ENCODE measurements around the gene SPSB4. TPM values are rescaled to one million over a fixed set of nuclear protein-coding genes. Genes with fewer than 3 reads are reported as not detected.

Gene SPSB4
- total and polyA plus RNA-seq, 2 of the 8 experiments (the other 6 are each of a cell fraction or from before 2014, with no cell fraction given): 15.1 to 17.2 TPM

GRCh38 chr3:141122455-141123030 lies 71.4 kb downstream of the SPSB4 start:
- no peak overlapping the region for H3K27ac ChIP-seq (ENCODE audit: low read depth, low read length)
- no peaks in the 10 kb centered on the region for H3K23me2 ChIP-seq (ENCODE audit: low read depth, low read length)
- TF ChIP-seq TEAD4 (IDR thresholded peaks at IDR 0.05; ENCODE audit: low read depth, low read length): no peak
- TF ChIP-seq BRCA1 (IDR thresholded peaks at IDR 0.05; ENCODE audit: low read depth, low read length): no peak
- no peak for TF ChIP-seq TAF1 (IDR thresholded peaks at IDR 0.05; ENCODE audit: low read depth, low read length)
- no peak for TF ChIP-seq SUZ12 (IDR thresholded peaks at IDR 0.05; ENCODE audit: low read length)
- no peak for TF ChIP-seq JUND (IDR thresholded peaks at IDR 0.05; ENCODE audit: low read length)
- TF ChIP-seq MAFK (IDR thresholded peaks at IDR 0.05; ENCODE audit: low read depth, low read length): no peak
- TF ChIP-seq SIN3A (conservative IDR thresholded peaks at IDR 0.05 in 1 of 2, IDR thresholded peaks at IDR 0.05 in 1 of 2; ENCODE audit: low read depth in 1 of 2, low read length in 2 of 2): no peak
- no peak for TF ChIP-seq KDM4A (IDR thresholded peaks at IDR 0.05; ENCODE audit: low read depth, low read length, severe bottlenecking)
- H2AK5ac ChIP-seq (ENCODE audit: low read depth, low read length): no peak overlapping the region
- no peak overlapping the region for H2BK15ac ChIP-seq (ENCODE audit: low read length)
- H3K79me2 ChIP-seq (ENCODE audit: control insufficient read depth in 1 of 2, insufficient read depth in 2 of 2, low read length in 2 of 2): no peaks in the 10 kb centered on the region
- H3K79me1 ChIP-seq (ENCODE audit: low read depth, low read length): no peaks in the 10 kb centered on the region
- no peak overlapping the region for H4K5ac ChIP-seq (ENCODE audit: insufficient read length, low read depth, low read length)
- H4K20me1 ChIP-seq (replicated peaks in 1 of 2; ENCODE audit: control insufficient read depth in 1 of 2, insufficient read depth in 2 of 2, low read length in 2 of 2): peaks cover 0 to 2% of the 10 kb centered on the region in 2 experiments
- no peaks in the 10 kb centered on the region for H3K36me3 ChIP-seq (ENCODE audit: control insufficient read depth in 2 of 4, insufficient read depth in 4 of 4, low read length in 3 of 4)
- no peaks in the 10 kb centered on the region for H3K27me3 ChIP-seq (replicated peaks in 1 of 4; ENCODE audit: control insufficient read depth in 3 of 4, extremely low read depth in 1 of 4, insufficient read depth in 3 of 4, low read length in 3 of 4)
- no peak for DNase-seq (ENCODE audit: low read depth in 1 of 2, low spot score in 2 of 2)
- H3K4me1 ChIP-seq (replicated peaks in 1 of 4; ENCODE audit: control insufficient read depth in 3 of 4, insufficient read depth in 4 of 4, low read length in 3 of 4): 0 out of 7 replicates have a peak, but pooled peaks cover 0 to 2% (median 0%) of the 10 kb centered on the region in 4 experiments
- no peak overlapping the region for H2BK20ac ChIP-seq (ENCODE audit: low read length)
- H3K18ac ChIP-seq (ENCODE audit: extremely low read depth, low read length): no peak overlapping the region
- H3K4me2 ChIP-seq (ENCODE audit: insufficient read depth in 1 of 2, low read depth in 2 of 2, low read length in 2 of 2): no peak overlapping the region
- H2BK120ac ChIP-seq (replicated peaks; ENCODE audit: low read depth, low read length): no peak overlapping the region
- H4K91ac ChIP-seq (replicated peaks; ENCODE audit: insufficient read length, low read length): no peak overlapping the region
- H3K23ac ChIP-seq (ENCODE audit: insufficient read length): no peak overlapping the region
- H3K4ac ChIP-seq (replicated peaks; ENCODE audit: insufficient read length, low read depth, low read length): no peak overlapping the region
- H3K9me3 ChIP-seq (ENCODE audit: insufficient read depth in 2 of 2, low read depth in 1 of 2, low read length in 1 of 2): no peaks in the 10 kb centered on the region
- H3K56ac ChIP-seq (replicated peaks; ENCODE audit: insufficient read length, low read depth, low read length): no peak overlapping the region
- no peak overlapping the region for H3K4me3 ChIP-seq (ENCODE audit: extremely low read depth in 1 of 4, insufficient read depth in 2 of 4, low read depth in 3 of 4, low read length in 4 of 4)
- H3K9ac ChIP-seq (replicated peaks in 1 of 4; ENCODE audit: extremely low read depth in 1 of 4, low read depth in 3 of 4, low read length in 3 of 4): no peak overlapping the region
- CTCF ChIA-PET (ENCODE audit: partially characterized antibody): interaction anchor here (0.6 to 3.7 kb wide), 7 partner anchors 10 to 165 kb away, joined by 3 to 12 read pairs (median 4); no protein-coding TSS in a partner anchor
- POLR2A ChIA-PET (ENCODE audit: partially characterized antibody): no interaction called here
- WGBS, 2 experiments (ENCODE audit: extremely low coverage in 1 of 2, insufficient coverage in 1 of 2, insufficient read length in 1 of 2, insufficient replicate concordance in 2 of 2, low coverage in 1 of 2, low lambda C conversion rate in 2 of 2, missing lambda C conversion rate in 1 of 2): 93% methylated on average over 16 of the region's 16 CpGs; no CpG with 5 or more reads in 1 of the 2 experiments
- no peak overlapping the region for H2BK5ac ChIP-seq (ENCODE audit: low read depth, low read length)
- no peak for FAIRE-seq
- H4K8ac ChIP-seq (ENCODE audit: extremely low read depth, insufficient read depth, low read length): no peak overlapping the region
- H3K14ac ChIP-seq (ENCODE audit: insufficient read length): no peak overlapping the region
- H2BK12ac ChIP-seq (ENCODE audit: low read depth, low read length): 0 out of 2 replicates have a peak overlapping the region, but pooled peaks have one; percentile 27
- no peak overlapping the region for H2AFZ ChIP-seq (ENCODE audit: low read length)

Measured in H1 (cell line).